ENCODE measurements around the gene UFD1.
A peak's percentile ranks its signal among the peaks of the same experiment; 100 is the strongest.

UFD1 gene

GRCh38 chr22:19471572-19471971 is 7.4 kb downstream of the UFD1 start:
- peak overlapping the region in 1 of 2 donors; percentile 88 for H3K27ac Mint-ChIP-seq
- no peak overlapping the region for H3K4me3 Mint-ChIP-seq
- no peak for ATAC-seq
- no peaks in the 10 kb centered on the region for H3K9me3 Mint-ChIP-seq
- peaks cover 13% of the 10 kb centered on the region for H3K4me1 Mint-ChIP-seq
- no peak for DNase-seq
- no peaks in the 10 kb centered on the region for H3K27me3 Mint-ChIP-seq

- Mint-ChIP-seq H3K9me3 (no peaks in the 10 kb centered on the region), H3K4me3 (no peak overlapping the region), H3K27me3 (no peaks in the 10 kb centered on the region), H3K4me1 (no peaks in the 10 kb centered on the region), H3K27ac (no peak overlapping the region)
- DNase-seq, result no peak
- no peak for ATAC-seq
Observed at GRCh38 chr22:19470010-19470409, 9.0 kb downstream of the UFD1 start.

GRCh38 chr22:19469421-19469820 is 9.6 kb downstream of the UFD1 start:
- no peak for DNase-seq
- peak overlapping the region in 1 of 2 donors; percentile 73 for H3K27ac Mint-ChIP-seq
- H3K4me3 Mint-ChIP-seq, result no peak overlapping the region
- no peaks in the 10 kb centered on the region for H3K4me1 Mint-ChIP-seq
- H3K9me3 Mint-ChIP-seq, result no peaks in the 10 kb centered on the region
- no peaks in the 10 kb centered on the region for H3K27me3 Mint-ChIP-seq
- no peak for ATAC-seq

GRCh38 chr22:19467912-19468311 is 11.1 kb downstream of the UFD1 start:
- H3K27me3 Mint-ChIP-seq, result no peaks in the 10 kb centered on the region
- no peaks in the 10 kb centered on the region for H3K9me3 Mint-ChIP-seq
- no peak for ATAC-seq
- DNase-seq, result no peak
- no peak overlapping the region for H3K4me3 Mint-ChIP-seq
- no peak overlapping the region for H3K27ac Mint-ChIP-seq
- H3K4me1 Mint-ChIP-seq, result no peaks in the 10 kb centered on the region

GRCh38 chr22:19466848-19467752 is 11.9 kb downstream of the UFD1 start:
- Mint-ChIP-seq H3K27me3 (no peaks in the 10 kb centered on the region), H3K4me1 (no peaks in the 10 kb centered on the region), H3K9me3 (no peaks in the 10 kb centered on the region), H3K4me3 (no peak overlapping the region), H3K27ac (no peak overlapping the region)
- ATAC-seq, result no peak
- no peak for DNase-seq

GRCh38 chr22:19466126-19466716 is 12.8 kb downstream of the UFD1 start:
- no peak for DNase-seq
- H3K4me3 Mint-ChIP-seq, result no peak overlapping the region
- H3K27ac Mint-ChIP-seq, result peak overlapping the region in 1 of 2 donors; percentile 38
- H3K27me3 Mint-ChIP-seq, result no peaks in the 10 kb centered on the region
- no peak for ATAC-seq
- no peaks in the 10 kb centered on the region for H3K9me3 Mint-ChIP-seq
- H3K4me1 Mint-ChIP-seq, result no peaks in the 10 kb centered on the region

GRCh38 chr22:19464975-19465374 is 14.0 kb downstream of the UFD1 start:
- no peak overlapping the region for H3K27ac Mint-ChIP-seq
- no peaks in the 10 kb centered on the region for H3K9me3 Mint-ChIP-seq
- no peak for ATAC-seq
- H3K4me3 Mint-ChIP-seq, result no peak overlapping the region
- H3K4me1 Mint-ChIP-seq, result no peaks in the 10 kb centered on the region
- no peak for DNase-seq
- H3K27me3 Mint-ChIP-seq, result no peaks in the 10 kb centered on the region

GRCh38 chr22:19464546-19464945 is 14.4 kb downstream of the UFD1 start:
- Mint-ChIP-seq H3K4me3 (no peak overlapping the region), H3K4me1 (no peaks in the 10 kb centered on the region), H3K27ac (peak overlapping the region in 1 of 2 donors; percentile 65), H3K9me3 (no peaks in the 10 kb centered on the region), H3K27me3 (no peaks in the 10 kb centered on the region)
- DNase-seq, result no peak
- ATAC-seq, result no peak

- Mint-ChIP-seq H3K4me3 (no peak overlapping the region), H3K9me3 (no peaks in the 10 kb centered on the region), H3K27me3 (no peaks in the 10 kb centered on the region), H3K4me1 (no peaks in the 10 kb centered on the region), H3K27ac (no peak overlapping the region)
- DNase-seq (no peak), ATAC-seq (no peak)
Observed at GRCh38 chr22:19463491-19464469, 15.2 kb downstream of the UFD1 start.

- Mint-ChIP-seq H3K4me3 (no peak overlapping the region), H3K4me1 (no peaks in the 10 kb centered on the region), H3K27ac (peak overlapping the region in 1 of 2 donors; percentile 81), H3K9me3 (no peaks in the 10 kb centered on the region), H3K27me3 (no peaks in the 10 kb centered on the region)
- ATAC-seq, result no peak
- no peak for DNase-seq
Observed at GRCh38 chr22:19463008-19463407, 16.0 kb downstream of the UFD1 start.

- Mint-ChIP-seq H3K9me3 (no peaks in the 10 kb centered on the region), H3K4me3 (no peak overlapping the region), H3K27me3 (no peaks in the 10 kb centered on the region), H3K27ac (no peak overlapping the region), H3K4me1 (no peaks in the 10 kb centered on the region)
- DNase-seq (no peak), ATAC-seq (no peak)
Observed at GRCh38 chr22:19461506-19461905, 17.5 kb downstream of the UFD1 start.

- Mint-ChIP-seq H3K27ac (no peak overlapping the region), H3K9me3 (no peaks in the 10 kb centered on the region), H3K27me3 (no peaks in the 10 kb centered on the region), H3K4me3 (no peak overlapping the region), H3K4me1 (no peaks in the 10 kb centered on the region)
- DNase-seq (no peak), ATAC-seq (no peak)
Observed at GRCh38 chr22:19460036-19460435, 19.0 kb downstream of the UFD1 start.

- Mint-ChIP-seq H3K27ac (no peak overlapping the region), H3K27me3 (no peaks in the 10 kb centered on the region), H3K4me1 (no peaks in the 10 kb centered on the region), H3K4me3 (no peak overlapping the region), H3K9me3 (no peaks in the 10 kb centered on the region)
- ATAC-seq (no peak), DNase-seq (no peak)
Observed at GRCh38 chr22:19457828-19458428, 21.1 kb downstream of the UFD1 start.

GRCh38 chr22:19456541-19456940 is 22.5 kb downstream of the UFD1 start:
- DNase-seq (no peak), ATAC-seq (no peak)
- H3K9me3 Mint-ChIP-seq, result no peaks in the 10 kb centered on the region
- no peak overlapping the region for H3K27ac Mint-ChIP-seq
- H3K4me3 Mint-ChIP-seq, result no peak overlapping the region
- H3K4me1 Mint-ChIP-seq, result no peaks in the 10 kb centered on the region
- no peaks in the 10 kb centered on the region for H3K27me3 Mint-ChIP-seq
